ENCODE data around the gene DGKH.

DGKH gene

GRCh38 chr13:42274386-42275097 lies 226.1 kb downstream of the DGKH start:
- DNase-seq (ENCODE audit: low read depth, low spot score) = no peak

DNA sequence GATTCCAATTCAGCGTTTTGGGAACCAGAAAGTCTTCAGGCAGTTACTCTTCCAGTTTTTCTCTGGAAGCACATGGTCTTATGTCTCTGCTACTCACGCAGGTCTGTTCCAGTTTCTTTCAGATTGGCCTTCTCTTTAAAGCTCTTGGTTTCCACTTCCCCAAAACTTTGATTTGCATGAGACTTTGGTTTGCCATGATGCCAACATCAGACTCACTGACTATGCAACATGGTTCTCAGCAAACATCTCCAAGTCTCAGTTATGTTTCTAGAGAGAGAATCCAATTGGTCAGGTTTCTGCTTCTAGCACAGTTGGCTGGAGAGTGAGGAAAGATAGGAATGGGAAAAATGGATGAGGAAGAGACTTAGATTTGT lies 226.6 kb downstream of the DGKH start:
- no peak for DNase-seq (ENCODE audit: low read depth, low spot score)

- DNase-seq (ENCODE audit: low read depth, low spot score) = no peak
Observed at GRCh38 chr13:42275506-42275905, 227.1 kb downstream of the DGKH start.

DNA sequence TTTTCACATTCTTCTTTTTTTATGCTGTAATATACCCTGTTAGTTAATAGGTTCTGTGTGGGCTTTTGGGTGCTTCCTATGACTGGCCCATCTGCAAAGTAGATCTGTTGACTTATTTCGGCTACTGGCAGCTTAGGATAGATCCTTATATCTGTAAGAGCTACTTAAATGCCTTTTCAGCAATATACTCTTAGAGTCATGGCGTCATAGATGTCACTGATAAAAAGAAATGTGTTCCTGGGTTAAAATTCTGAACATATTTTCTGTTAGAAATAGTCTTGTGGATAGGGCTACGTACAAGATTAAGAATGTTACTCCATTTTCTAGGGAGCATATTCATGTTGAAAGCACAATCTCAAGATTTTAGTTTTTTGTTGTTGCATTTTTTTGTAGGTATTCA lies 228.2 kb downstream of the DGKH start:
- DNase-seq (ENCODE audit: low read depth, low spot score) = no peak

GRCh38 chr13:42277618-42278276 lies 229.3 kb downstream of the DGKH start:
- DNase-seq (ENCODE audit: low read depth, low spot score) = no peak

DNA sequence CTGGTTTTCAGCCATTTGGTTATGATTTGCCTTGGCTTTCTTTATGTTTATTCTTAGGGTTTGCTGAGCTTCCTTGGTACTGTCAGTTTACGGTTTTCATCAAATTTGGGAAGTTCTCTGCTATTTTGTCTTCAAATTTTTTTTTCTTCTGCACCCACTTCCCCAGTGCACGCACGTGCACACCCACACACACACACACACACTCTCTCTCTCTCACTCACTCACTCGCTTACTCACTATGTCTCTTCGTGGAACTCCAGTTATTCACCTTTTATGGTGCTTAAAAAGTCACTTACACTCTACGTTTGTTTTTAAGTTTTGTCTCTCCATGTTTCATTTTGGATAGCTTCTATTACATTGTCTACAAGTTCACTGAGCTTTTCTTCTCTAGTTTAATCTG lies 230.6 kb downstream of the DGKH start:
- no peak for DNase-seq (ENCODE audit: low read depth, low spot score)

GRCh38 chr13:42279986-42280385 lies 231.5 kb downstream of the DGKH start:
- no peak for DNase-seq (ENCODE audit: low read depth, low spot score)

- no peak for DNase-seq (ENCODE audit: low read depth, low spot score)
Observed at GRCh38 chr13:42280537-42280936, 232.1 kb downstream of the DGKH start.

DNA sequence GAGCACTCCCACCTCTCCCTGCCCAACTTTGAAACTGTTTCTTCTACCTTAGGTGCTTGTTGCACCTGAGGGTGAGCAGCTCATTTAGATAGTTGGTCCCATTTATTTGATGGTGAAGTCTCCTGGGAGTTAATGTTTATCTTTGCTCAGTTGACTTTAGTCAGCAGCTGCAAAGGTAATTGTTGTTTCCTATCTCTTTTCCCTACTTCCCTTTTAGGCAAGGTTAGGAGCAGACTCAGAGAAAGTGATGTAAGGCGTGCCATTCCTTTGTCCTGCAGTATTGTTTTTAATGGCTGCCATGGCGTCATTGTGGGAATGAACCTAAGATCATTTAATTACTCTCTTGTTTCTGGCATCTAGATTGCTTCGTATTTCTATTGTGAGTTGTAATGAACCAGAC lies 235.1 kb downstream of the DGKH start:
- DNase-seq (ENCODE audit: low read depth, low spot score) = no peak

DNA sequence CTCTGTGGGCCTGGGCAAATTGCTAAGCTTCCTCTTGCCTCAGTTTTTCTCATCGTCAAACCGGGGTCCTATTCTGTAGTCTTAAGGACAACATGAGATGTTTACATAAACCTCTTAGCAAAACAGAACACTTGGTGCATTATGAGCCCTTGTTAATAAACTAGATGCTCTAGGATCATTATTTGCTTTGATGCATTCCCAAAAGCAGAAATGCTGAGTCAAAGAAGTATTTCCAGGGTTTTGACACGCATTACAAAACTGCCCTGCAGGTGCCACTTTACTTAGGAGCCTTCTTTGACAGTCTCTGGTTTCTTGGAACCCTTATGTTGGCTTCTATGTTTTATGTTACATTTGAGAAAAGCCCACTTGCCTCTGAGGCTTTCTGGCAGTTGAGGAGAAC lies 235.6 kb downstream of the DGKH start:
- no peak for DNase-seq (ENCODE audit: low read depth, low spot score)

Data from astrocyte of the hippocampus (primary cell).